Spleen (tissue), 11 donors: ENCODE results near the gene CRK. TPM values are rescaled to one million over a fixed set of nuclear protein-coding genes. Genes with fewer than 3 reads are reported as not detected.

Source experiments
- DNase-seq: peaks from one replicate; pipeline ENCODE4 v3.0.0-alpha.2; 2020
- H3K27ac ChIP-seq, 8 donors: fragments of 200-600 bp; sonication (generic) in 7 of 8; 1 replicate in 4 of 8; 2 replicates in 4 of 8; pipeline versions ENCODE4 v1.5.0 to v1.8.0; 2016 to 2021; ENCODE audit warnings: inconsistent platforms in 4 of 8, mild to moderate bottlenecking in 4 of 8, moderate library complexity in 1 of 8
- H3K27me3 ChIP-seq, 7 donors: fragments of 200-600 bp; sonication (generic) in 6 of 7; replicated peaks in 1 of 7; 1 replicate in 4 of 7; 2 replicates in 3 of 7; pipeline versions ENCODE4 v1.5.0 to v1.8.0; 2016 to 2021; ENCODE audit warnings: inconsistent platforms in 3 of 7, mild to moderate bottlenecking in 1 of 7
- H3K36me3 ChIP-seq, 6 donors: fragments of 200-600 bp; sonication (generic) in 5 of 6; 1 replicate in 4 of 6; 2 replicates in 2 of 6; pipeline versions ENCODE4 v1.5.0 to v1.8.0; 2016 to 2021; ENCODE audit warnings: inconsistent platforms in 2 of 6
- H3K4me1 ChIP-seq, 6 donors: fragments of 200-600 bp; sonication (generic) in 5 of 6; 1 replicate in 3 of 6; 2 replicates in 3 of 6; pipeline versions ENCODE4 v1.5.0 to v1.8.0; 2016 to 2021; ENCODE audit warnings: inconsistent platforms in 3 of 6
- H3K4me3 ChIP-seq, 8 donors: fragments of 200-600 bp; sonication (generic) in 7 of 8; 1 replicate in 4 of 8; 2 replicates in 4 of 8; pipeline versions ENCODE4 v1.5.0 to v1.8.0; 2016 to 2021; ENCODE audit warnings: inconsistent platforms in 4 of 8, mild to moderate bottlenecking in 4 of 8, moderate library complexity in 2 of 8
- H3K9me3 ChIP-seq, 8 donors: fragments of 200-600 bp; sonication (generic) in 7 of 8; 1 replicate in 4 of 8; 2 replicates in 4 of 8; pipeline versions ENCODE4 v1.5.0 to v1.8.0; 2016 to 2021; ENCODE audit warnings: inconsistent platforms in 4 of 8
- POLR2A ChIP-seq, 3 donors: fragments of 450-650 bp; IDR thresholded peaks; one replicate each; pipeline ENCODE4 v1.5.1; 2017; ENCODE audit warnings: antibody characterized with exemption in 3 of 3, mild to moderate bottlenecking in 1 of 3
- POLR2AphosphoS5 ChIP-seq, 3 donors: sonication (generic); formaldehyde crosslinking; IDR thresholded peaks; one replicate each; pipeline ENCODE4 v1.5.1; 2017; ENCODE audit warnings: antibody characterized with exemption in 3 of 3
- WGBS, 5 donors: extraction: QIAGEN DNeasy Blood & Tissue Kit in 3 of 5; methylation state at CpG; one replicate each; pipeline versions ENCODE4 v1.1.5 to v1.1.7; 2013 to 2018; 5-methylcytosine and 5-hydroxymethylcytosine counted together
- intact Hi-C: fragments of 100-400 bp; cut with DNase I; formaldehyde crosslinking; loops from one replicate; pipeline ENCODE4 v1.15.0; 2023; ENCODE audit warnings: low total_unique reads
- polyA plus RNA-seq, 3 donors: library from polyadenylated mRNA; stranded (reverse); fragments of 200-250 nt; gene quantifications; one replicate each; pipeline ENCODE4 v1.2.1, GENCODE V29; 2013
- total RNA-seq, 7 donors: library from RNA; depleted of rRNA in 3 of 7; stranded (reverse); fragments of >200 nt in 3 of 7; fragmentation: NEBNext Ultra II Directional in 4 of 7; extraction: Animal tissue kit (Norgen Biotek cat#: 25700) in 4 of 7; gene quantifications; one replicate each; pipeline versions ENCODE4 v1.1.0 to v1.2.1, GENCODE V29; 2016 to 2021
- TF ChIP-seq, protein P1 (sequence below), 11 experiments: fragments of 200-600 bp in 7 of 11; fragments of 450-650 bp in 4 of 11; sonication (generic) in 4 of 11; IDR thresholded peaks in 8 of 11; conservative IDR thresholded peaks in 3 of 11; 1 replicate in 7 of 11; 2 replicates in 4 of 11; pipeline versions ENCODE4 v1.4.0 to v1.8.0; 2016 to 2021; ENCODE audit warnings: antibody characterized with exemption in 11 of 11, inconsistent platforms in 4 of 11, mild to moderate bottlenecking in 1 of 11
- donor health status: healthy with polysubstance abuse.
- donor health status: DM: no; HTN: no; CAD: no; lungs with moderate emphysema.
- donor health status: DM: no; HTN: no; CAD: no.
- donor health status: Bipolar disorder and iron deficiency.
- donor health status: healthy.
- donor health status: DM: no; HTN: no; CAD: no.
- donor health status: DM: yes; HTN: yes; CAD: no.

CRK gene
- total and polyA plus RNA-seq, 10 donors: 11.7 to 54.6 (median 43.4) TPM

- TF ChIP-seq, protein P1, sequence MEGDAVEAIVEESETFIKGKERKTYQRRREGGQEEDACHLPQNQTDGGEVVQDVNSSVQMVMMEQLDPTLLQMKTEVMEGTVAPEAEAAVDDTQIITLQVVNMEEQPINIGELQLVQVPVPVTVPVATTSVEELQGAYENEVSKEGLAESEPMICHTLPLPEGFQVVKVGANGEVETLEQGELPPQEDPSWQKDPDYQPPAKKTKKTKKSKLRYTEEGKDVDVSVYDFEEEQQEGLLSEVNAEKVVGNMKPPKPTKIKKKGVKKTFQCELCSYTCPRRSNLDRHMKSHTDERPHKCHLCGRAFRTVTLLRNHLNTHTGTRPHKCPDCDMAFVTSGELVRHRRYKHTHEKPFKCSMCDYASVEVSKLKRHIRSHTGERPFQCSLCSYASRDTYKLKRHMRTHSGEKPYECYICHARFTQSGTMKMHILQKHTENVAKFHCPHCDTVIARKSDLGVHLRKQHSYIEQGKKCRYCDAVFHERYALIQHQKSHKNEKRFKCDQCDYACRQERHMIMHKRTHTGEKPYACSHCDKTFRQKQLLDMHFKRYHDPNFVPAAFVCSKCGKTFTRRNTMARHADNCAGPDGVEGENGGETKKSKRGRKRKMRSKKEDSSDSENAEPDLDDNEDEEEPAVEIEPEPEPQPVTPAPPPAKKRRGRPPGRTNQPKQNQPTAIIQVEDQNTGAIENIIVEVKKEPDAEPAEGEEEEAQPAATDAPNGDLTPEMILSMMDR (IDR thresholded peaks at IDR 0.05 in 8 of 11, conservative IDR thresholded peaks at IDR 0.05 in 3 of 11): no peak
- TF ChIP-seq POLR2AphosphoS5 (IDR thresholded peaks at IDR 0.05) (no peak), POLR2A (IDR thresholded peaks at IDR 0.05) (no peak)
- no peak for DNase-seq
- H3K27me3 ChIP-seq: no peaks in the 10 kb centered on the region
- H3K9me3 ChIP-seq: no peaks in the 10 kb centered on the region
- 77 to 85% (median 83%) methylated on average over 8 to 10 of the region's 10 CpGs for WGBS, 5 donors
- H3K27ac ChIP-seq: no peak overlapping the region
- intact Hi-C loops: no loop called here
- H3K4me3 ChIP-seq: no peak overlapping the region
- H3K36me3 ChIP-seq: peaks cover 0 to 98% (median 55%) of the 10 kb centered on the region in 6 donors
- H3K4me1 ChIP-seq: peaks cover 0 to 9% (median 0%) of the 10 kb centered on the region in 6 donors
Measured at GRCh38 chr17:1423456-1424135, 32.4 kb downstream of the CRK start.

GRCh38 chr17:1422885-1423284 is 33.1 kb downstream of the CRK start:
- H3K36me3 ChIP-seq: peaks cover 0 to 98% (median 58%) of the 10 kb centered on the region in 6 donors
- H3K4me3 ChIP-seq: no peak overlapping the region
- TF ChIP-seq, protein P1 (IDR thresholded peaks at IDR 0.05 in 8 of 11, conservative IDR thresholded peaks at IDR 0.05 in 3 of 11): no peak
- no peak for TF ChIP-seq POLR2AphosphoS5 (IDR thresholded peaks at IDR 0.05)
- no peak for TF ChIP-seq POLR2A (IDR thresholded peaks at IDR 0.05)
- DNase-seq: no peak
- intact Hi-C loops: no loop called here
- H3K27ac ChIP-seq: no peak overlapping the region
- peaks cover 0 to 4% (median 0%) of the 10 kb centered on the region in 6 donors for H3K4me1 ChIP-seq
- no peaks in the 10 kb centered on the region for H3K9me3 ChIP-seq
- 77 to 91% (median 82%) methylated on average over 7 of the region's 7 CpGs for WGBS, 5 donors
- H3K27me3 ChIP-seq: no peaks in the 10 kb centered on the region

DNA sequence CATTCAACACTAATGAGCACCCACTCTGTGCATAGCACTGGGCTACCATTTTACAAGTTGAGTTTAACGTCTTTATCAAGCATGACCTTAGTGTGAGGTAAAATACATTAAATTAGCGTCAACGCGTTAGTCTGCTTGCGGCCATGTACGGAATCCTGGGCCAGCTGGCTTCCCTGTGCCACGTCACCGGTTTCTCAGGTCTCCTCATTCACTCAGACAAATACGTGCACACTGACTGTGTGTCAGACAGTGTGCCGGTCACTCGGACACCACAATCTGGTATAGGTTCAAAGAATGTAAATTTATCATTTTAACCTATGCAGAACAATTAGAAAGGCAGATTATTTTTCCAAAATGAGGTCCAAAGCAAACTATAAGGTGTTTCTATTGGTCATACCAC is 34.6 kb downstream of the CRK start:
- Histone ChIP-seq H3K36me3 (peaks cover 0 to 98% (median 57%) of the 10 kb centered on the region in 6 donors), H3K27ac (no peak overlapping the region), H3K4me1 (no peaks in the 10 kb centered on the region), H3K4me3 (no peak overlapping the region), H3K9me3 (no peaks in the 10 kb centered on the region), H3K27me3 (no peaks in the 10 kb centered on the region)
- intact Hi-C loops: no loop called here
- TF ChIP-seq POLR2A (IDR thresholded peaks at IDR 0.05) (no peak), POLR2AphosphoS5 (IDR thresholded peaks at IDR 0.05) (no peak)
- TF ChIP-seq, protein P1 (IDR thresholded peaks at IDR 0.05 in 8 of 11, conservative IDR thresholded peaks at IDR 0.05 in 3 of 11): no peak
- DNase-seq: no peak
- 96 to 98% (median 96%) methylated on average over 11 of the region's 11 CpGs for WGBS, 5 donors

GRCh38 chr17:1420981-1421380 is 35.1 kb downstream of the CRK start:
- WGBS, 5 donors: 81 to 95% (median 90%) methylated on average over 2 of the region's 2 CpGs
- Histone ChIP-seq H3K4me1 (no peaks in the 10 kb centered on the region), H3K36me3 (peaks cover 0 to 98% (median 55%) of the 10 kb centered on the region in 6 donors)

More at GRCh38 chr17:1420981-1421380, 35.1 kb downstream of the CRK start:
- no peak overlapping the region for H3K27ac ChIP-seq
- no peaks in the 10 kb centered on the region for H3K9me3 ChIP-seq
- H3K27me3 ChIP-seq: no peaks in the 10 kb centered on the region
- no peak overlapping the region for H3K4me3 ChIP-seq
- intact Hi-C loops: no loop called here
- TF ChIP-seq, protein P1 (IDR thresholded peaks at IDR 0.05 in 8 of 11, conservative IDR thresholded peaks at IDR 0.05 in 3 of 11): no peak
- TF ChIP-seq POLR2A (IDR thresholded peaks at IDR 0.05) (no peak), POLR2AphosphoS5 (IDR thresholded peaks at IDR 0.05) (no peak)
- DNase-seq: no peak
